Effector CD4-positive, alpha-beta T cell (primary cell): ENCODE measurements around the gene ZNF384.

Source experiments
- DNase-seq: peaks from one replicate; pipeline ENCODE4 v3.0.0-alpha.2; 2020

Gene ZNF384

GRCh38 chr12:6653342-6653741 lies 35.8 kb downstream of the ZNF384 start:
- no peak for DNase-seq

DNA sequence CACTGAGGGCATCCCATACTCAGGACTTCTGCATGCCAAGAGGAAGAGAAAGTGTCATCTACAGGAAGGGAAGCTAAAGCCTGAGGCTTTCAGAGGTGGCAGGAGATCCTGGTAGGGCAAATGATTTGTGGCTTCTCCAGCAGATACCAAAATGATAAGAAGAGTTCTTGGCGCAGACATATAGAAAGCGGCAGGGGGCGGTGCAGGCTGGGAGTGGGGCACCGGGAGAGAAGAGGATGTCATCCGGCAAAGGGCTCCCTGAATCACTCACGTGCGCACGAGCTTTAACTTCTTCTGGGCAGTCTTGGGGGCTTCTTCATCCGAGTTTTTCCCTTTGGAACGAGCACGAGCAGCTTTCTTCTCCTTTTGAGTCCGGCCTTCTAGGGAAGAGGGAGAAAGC lies 36.8 kb downstream of the ZNF384 start:
- DNase-seq: no peak

GRCh38 chr12:6650832-6651231 lies 38.3 kb downstream of the ZNF384 start:
- no peak for DNase-seq

GRCh38 chr12:6647083-6647604 lies 42.0 kb downstream of the ZNF384 start, which contains the start of gene ACRBP:
Gene ACRBP (minus strand): TSS chr12:6647432. CDS start chr12:6647366, 66 bp downstream.
- DNase-seq: no peak

DNA sequence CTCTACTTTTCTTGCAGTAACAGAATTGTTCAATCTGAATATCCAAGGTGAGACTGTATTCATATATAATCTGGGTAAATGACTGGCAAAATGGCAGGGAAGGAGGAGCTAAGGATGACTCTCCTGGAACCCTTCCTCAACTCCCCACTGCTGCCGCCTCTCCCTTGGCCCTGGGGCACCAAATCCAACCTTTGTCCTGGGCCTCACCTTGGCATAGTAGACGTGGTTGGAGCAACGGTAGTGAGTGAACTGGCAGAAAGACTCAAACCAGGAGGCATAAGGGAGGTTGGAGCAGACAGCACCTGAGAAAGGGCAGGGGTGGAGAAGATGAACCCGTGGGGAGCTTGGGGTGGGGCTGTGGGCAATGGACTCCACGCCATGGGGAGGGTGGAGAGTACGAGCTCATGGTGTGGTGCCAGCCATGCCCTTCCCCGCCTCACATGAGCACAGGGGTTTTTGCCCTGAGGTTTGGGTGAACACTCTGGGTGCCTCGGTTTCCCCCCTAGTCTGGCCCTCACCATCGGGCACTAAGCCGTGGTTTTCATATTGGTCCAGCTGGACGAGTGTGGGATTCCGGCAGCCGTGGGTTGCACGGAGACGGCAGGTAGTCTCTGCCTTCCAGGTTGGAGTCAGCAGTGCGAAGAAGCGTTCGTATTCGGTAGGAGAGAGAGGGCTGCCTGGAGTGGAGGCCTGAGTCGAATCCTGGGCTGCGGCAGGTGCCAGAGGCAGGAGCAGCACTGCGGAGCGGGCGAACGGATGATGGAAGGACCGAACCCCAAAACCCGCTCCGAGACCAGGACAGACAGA lies 42.7 kb downstream of the ZNF384 start:
- DNase-seq: no peak

DNA sequence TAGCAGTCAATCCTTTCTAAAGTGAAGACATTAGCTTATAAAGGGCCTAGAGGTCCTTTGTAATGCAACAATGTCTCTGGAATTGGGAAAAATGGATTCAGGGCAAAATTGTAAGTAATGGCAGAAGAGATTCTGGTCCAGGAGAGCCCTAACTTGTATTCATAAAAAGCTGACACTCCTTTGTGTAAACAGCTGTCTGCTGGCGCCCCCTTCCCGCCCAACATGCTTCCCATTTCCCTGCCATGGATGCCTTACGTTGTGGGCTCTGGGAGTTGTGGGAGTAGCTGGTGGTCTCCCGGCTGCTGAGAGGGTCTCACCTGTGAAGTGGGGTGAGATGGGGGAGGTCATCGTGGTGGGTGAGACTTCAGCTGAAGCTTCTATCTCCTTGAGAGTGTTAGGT lies 44.3 kb downstream of the ZNF384 start:
- DNase-seq: no peak

DNA sequence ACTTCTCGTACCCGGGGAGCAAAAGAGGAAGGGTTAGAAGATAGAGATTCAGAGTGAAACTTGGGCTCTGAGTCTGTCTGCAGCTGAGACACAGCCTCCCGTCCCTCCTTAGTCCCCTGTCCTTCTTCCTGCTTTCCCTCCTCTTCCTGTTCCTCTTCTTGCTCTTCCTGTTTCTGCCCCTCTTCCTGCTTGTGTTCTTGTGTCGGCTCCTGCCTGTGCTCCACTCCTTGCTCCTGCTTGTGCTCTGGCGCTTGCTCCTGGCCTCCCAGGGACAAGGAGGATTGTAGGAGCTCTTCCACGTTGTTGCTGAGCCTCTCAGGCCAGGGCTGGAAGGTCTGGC lies 44.9 kb downstream of the ZNF384 start:
- no peak for DNase-seq

GRCh38 chr12:6643569-6644256 lies 45.5 kb downstream of the ZNF384 start:
- DNase-seq: no peak

GRCh38 chr12:6641131-6641530 lies 48.0 kb downstream of the ZNF384 start:
- no peak for DNase-seq

GRCh38 chr12:6640497-6640896 lies 48.7 kb downstream of the ZNF384 start:
- DNase-seq: no peak

GRCh38 chr12:6639151-6639801 lies 49.9 kb downstream of the ZNF384 start:
- DNase-seq: no peak

DNA sequence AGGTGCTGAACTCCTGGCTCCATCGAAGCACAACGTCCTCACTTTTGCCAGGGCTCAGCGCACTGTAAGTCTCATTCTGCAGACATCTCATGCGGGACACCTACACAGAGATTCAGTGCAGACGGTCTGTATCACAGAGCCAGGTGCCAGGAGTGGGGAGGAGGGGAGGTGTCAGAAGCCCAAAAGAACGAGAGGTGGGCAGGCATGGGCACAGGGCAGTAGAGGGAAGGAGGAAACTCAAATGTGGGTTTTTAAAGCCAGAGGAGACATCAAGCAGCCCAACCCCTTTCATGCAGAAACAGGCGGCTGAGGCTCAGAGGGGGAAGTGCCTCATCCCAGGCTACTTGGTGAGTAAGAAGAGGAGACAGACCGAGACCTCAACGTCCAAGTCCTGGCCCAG lies 50.9 kb downstream of the ZNF384 start:
- no peak for DNase-seq

DNA sequence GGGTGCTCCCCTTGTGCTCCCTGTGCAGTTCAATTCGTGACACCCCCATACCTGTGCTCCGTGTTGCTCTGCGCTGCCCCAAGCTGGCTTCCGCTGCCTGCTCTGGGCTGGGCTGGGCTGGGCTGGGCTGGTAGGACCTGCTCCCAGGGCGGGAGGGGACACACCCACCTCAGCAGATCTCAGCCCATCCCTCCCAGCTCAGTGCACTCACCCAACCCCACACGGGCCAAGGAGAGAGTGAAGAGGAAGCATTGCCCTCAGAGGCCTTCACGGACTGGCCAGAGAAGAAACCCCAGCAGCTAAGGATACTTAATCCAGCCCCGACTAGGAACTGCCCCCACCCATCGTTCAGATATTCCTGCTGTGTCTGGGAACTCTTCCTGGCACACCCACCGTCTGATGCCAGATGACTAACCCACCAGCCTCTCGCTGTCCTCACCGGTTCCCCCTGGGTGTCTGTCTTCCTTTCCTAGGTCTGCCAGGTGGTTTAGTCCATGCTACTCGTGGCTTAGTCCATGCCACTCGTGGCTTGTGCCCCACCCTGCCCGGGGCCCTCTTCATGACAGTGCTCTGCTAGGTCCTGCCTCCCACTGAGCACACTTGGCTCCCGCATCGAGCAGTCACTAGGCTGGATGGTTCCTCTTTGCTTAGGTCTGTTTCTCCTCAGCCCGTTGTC lies 53.2 kb downstream of the ZNF384 start, which contains the start of gene LPAR5:
Gene LPAR5, minus strand, starts transcription at position 104 of the 676 bp plus-strand sequence. CDS start 14,711 bp downstream, outside the sequence.
- no peak for DNase-seq

DNA sequence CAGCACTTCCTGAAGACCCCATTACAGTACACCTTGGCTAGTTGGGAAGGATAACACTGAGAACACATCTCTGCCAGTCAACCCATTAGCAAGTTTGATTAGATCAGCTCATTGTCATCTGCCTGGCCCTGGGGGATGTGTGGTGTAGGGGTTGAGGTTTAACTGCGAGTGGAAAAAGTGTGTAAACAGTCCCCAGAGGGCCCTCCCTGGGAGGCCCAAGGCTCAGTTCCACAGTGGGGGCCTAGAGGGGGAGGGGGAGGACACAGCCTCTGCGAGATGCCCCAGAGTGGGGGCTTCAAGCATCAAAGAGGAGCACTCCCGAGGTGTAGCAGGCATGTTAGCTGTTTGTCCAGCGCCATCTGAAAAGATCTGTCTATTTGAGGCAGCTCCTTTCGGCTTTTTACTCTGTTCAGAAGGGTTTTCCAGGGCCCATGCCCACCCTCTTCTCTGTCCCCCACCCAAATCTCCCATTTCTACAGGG lies 53.8 kb downstream of the ZNF384 start:
- DNase-seq: peak; percentile 17

- DNase-seq: peak; percentile 42
Measured at GRCh38 chr12:6632026-6632983, 56.9 kb downstream of the ZNF384 start.

DNA sequence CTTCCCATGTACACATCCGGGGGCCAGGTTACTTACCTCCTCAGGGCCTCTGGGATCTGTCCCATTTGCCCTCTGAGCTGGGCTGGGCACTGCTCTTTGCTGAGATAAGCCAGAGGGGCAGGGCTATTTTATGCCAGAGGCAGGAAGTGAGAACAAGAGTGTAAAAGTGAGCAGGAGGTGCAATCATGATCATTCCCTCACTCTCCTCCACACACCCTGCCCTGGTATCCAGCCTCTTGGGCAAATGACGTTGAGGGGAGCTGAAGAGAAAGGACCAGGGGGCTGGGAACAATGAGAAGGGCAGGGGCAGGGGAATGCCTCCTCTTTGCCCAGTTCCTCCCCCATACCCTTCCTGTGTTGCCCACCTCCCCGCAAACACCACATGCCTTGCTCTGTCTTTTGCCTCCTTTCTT lies 57.6 kb downstream of the ZNF384 start:
- no peak for DNase-seq

DNA sequence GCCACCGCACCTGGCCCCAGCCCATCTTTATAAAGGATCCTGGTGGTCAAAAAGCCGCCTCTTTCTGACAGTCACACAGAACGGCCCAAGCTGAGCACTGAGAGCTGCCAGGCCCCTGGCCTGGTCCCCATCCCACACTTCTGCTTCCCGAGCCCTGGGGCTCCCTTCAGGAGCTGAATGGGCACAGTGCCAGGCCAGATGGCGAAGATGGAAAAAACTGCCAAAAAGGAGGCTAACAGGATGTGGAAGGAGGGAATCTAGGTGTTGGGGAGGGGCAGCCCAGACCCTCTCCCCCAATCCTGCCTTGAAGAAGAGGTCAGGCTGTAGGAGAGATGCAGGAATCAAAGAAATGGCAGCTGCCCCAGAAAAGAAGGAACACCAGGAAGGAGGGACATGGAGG lies 58.4 kb downstream of the ZNF384 start:
- DNase-seq: no peak

- peak; percentile 45 for DNase-seq
Measured at GRCh38 chr12:6627616-6628015, 61.6 kb downstream of the ZNF384 start.

- DNase-seq: no peak
Measured at GRCh38 chr12:6626654-6627283, 62.4 kb downstream of the ZNF384 start.

DNA sequence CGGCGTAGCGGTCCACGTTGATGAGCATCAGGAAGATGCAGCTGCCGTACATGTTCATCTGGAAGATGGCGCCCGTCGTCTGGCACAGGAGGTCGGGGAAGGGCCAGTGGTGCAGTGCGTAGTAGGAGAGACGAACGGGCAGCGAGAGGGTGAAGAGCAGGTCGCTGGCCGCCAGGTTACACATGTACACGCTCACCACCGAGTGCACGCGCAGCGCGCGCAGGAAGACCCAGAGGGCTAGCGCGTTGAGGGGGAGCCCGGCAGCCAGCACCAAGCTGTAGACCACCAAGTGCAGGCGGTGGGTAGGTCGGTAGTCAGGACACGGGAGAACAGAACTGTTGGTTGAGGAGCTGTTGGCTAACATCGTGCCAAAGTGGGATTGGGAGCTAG lies 68.3 kb downstream of the ZNF384 start:
- no peak for DNase-seq
